RWPE2 (cell line): ENCODE data around the gene MAP2K3.
A peak's percentile ranks its signal among the peaks of the same experiment; 100 is the strongest.

ENCODE experiments used
- ATAC-seq: fragments of 200-7000 bp; cut with Tn5 transposase; 3 replicates; pipeline ENCODE4 v1.9.1; 2021; ENCODE audit warnings: low read depth
- DNase-seq: peaks from one replicate; pipeline ENCODE4 v3.0.0-alpha.2; 2020; ENCODE audit warnings: low spot score
- H3K27ac ChIP-seq: fragments of 450-650 bp; 2 replicates; pipeline ENCODE4 v1.5.1; 2017; ENCODE audit warnings: mild to moderate bottlenecking; ENCODE audit not compliant: poor library complexity, severe bottlenecking
- H3K27me3 ChIP-seq: fragments of 250-450 bp; sonication (Bioruptor Pico); 2 replicates; pipeline ENCODE4 v1.5.1; 2021; ENCODE audit warnings: mild to moderate bottlenecking, moderate library complexity; ENCODE audit not compliant: insufficient read depth, poor library complexity, severe bottlenecking
- H3K36me3 ChIP-seq: fragments of 250-450 bp; sonication (Bioruptor Pico); 2 replicates; pipeline ENCODE4 v1.5.1; 2020; ENCODE audit warnings: low read depth, mild to moderate bottlenecking, moderate library complexity
- H3K4me1 ChIP-seq: fragments of 250-450 bp; sonication (Bioruptor Pico); 2 replicates; pipeline ENCODE4 v1.5.1; 2021; ENCODE audit warnings: mild to moderate bottlenecking, moderate library complexity; ENCODE audit not compliant: insufficient read depth, poor library complexity, severe bottlenecking
- H3K4me3 ChIP-seq: fragments of 250-450 bp; sonication (Bioruptor Pico); 2 replicates; pipeline ENCODE4 v1.5.1; 2021; ENCODE audit warnings: mild to moderate bottlenecking, moderate library complexity; ENCODE audit not compliant: severe bottlenecking
- H3K9me3 ChIP-seq: fragments of 250-450 bp; sonication (Bioruptor Pico); 2 replicates; pipeline ENCODE4 v1.5.1; 2021; ENCODE audit warnings: mild to moderate bottlenecking, moderate library complexity; ENCODE audit not compliant: severe bottlenecking
- TF ChIP-seq, protein P1 (sequence below): fragments of 450-650 bp; IDR thresholded peaks from one replicate; pipeline ENCODE4 v1.5.1; 2017; ENCODE audit warnings: mild to moderate bottlenecking, moderate library complexity; ENCODE audit not compliant: poor library complexity, severe bottlenecking

The MAP2K3 gene

DNA sequence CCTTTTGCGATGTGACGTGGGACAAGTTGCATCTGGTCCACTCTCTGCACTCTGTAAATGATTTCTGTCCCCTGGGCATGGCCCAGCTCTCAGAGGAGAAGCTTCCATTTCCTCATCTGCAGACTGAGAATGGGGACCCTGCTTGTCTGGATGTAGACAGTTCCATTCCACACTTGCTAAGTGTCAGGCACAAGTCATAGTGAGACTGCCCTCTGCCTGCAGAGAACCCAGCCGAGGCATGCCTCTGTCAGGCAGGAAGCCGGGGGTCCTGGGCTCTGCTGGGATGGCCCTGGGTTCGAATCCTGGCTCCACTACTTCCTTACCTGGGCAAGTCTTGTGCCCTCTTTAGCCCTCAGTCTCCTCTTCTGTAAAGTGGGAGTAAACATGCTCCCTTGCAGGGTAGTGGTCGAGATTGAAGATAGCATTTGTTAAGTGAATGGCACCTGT lies 4.1 kb downstream of the MAP2K3 start:
- peak overlapping the region; percentile 1 for H3K4me3 ChIP-seq

DNA sequence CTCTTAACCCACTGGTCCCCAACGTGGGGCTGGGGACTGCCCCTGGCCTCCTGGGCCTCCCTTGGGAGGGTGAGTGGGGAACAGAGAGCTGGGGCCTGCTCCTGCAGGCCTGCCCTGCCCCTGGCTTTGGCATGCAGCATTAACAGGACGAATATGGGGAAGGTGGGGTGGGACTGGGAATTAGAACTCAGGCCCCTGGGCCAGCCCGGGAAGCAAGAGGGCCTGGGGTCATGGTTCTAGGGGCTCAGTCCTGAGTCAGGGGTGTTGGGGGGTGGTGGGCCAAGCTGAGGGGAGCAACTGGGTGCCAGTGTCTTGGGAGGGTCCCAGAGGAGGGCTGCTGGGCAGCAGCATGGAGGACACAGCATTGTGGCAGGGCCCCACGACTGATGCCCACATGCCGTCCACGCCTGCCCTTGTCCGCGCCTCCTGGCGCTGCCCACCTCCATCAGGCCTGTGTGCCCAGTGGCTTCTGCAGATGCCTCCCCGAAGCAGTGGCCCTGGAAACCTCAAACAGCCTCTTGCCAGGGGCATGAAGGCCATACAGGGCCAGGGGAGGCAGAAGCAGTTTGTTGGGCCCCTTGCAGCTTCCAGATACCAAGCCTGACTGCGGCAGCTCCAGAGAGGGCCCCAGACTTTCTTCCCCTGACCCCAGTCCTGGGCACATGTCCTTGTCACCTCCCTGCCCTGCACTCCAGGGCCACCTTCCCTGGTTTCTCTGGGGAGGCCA lies 4.8 kb downstream of the MAP2K3 start:
- TF ChIP-seq, protein P1, sequence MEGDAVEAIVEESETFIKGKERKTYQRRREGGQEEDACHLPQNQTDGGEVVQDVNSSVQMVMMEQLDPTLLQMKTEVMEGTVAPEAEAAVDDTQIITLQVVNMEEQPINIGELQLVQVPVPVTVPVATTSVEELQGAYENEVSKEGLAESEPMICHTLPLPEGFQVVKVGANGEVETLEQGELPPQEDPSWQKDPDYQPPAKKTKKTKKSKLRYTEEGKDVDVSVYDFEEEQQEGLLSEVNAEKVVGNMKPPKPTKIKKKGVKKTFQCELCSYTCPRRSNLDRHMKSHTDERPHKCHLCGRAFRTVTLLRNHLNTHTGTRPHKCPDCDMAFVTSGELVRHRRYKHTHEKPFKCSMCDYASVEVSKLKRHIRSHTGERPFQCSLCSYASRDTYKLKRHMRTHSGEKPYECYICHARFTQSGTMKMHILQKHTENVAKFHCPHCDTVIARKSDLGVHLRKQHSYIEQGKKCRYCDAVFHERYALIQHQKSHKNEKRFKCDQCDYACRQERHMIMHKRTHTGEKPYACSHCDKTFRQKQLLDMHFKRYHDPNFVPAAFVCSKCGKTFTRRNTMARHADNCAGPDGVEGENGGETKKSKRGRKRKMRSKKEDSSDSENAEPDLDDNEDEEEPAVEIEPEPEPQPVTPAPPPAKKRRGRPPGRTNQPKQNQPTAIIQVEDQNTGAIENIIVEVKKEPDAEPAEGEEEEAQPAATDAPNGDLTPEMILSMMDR, result no peak
- ATAC-seq, result no peak
- Histone ChIP-seq H3K27me3 (no peaks in the 10 kb centered on the region), H3K36me3 (peaks cover 18% of the 10 kb centered on the region), H3K4me3 (no peak overlapping the region), H3K9me3 (no peaks in the 10 kb centered on the region), H3K4me1 (peaks cover 23% of the 10 kb centered on the region), H3K27ac (peak overlapping the region; percentile 93)
- no peak for DNase-seq

More for the DNA sequence above, 4.1 kb downstream of the MAP2K3 start:
- no peaks in the 10 kb centered on the region for H3K9me3 ChIP-seq
- TF ChIP-seq, protein P1, result no peak
- H3K27me3 ChIP-seq, result no peaks in the 10 kb centered on the region
- peaks cover 23% of the 10 kb centered on the region for H3K4me1 ChIP-seq
- DNase-seq, result no peak
- ATAC-seq, result no peak
- peaks cover 18% of the 10 kb centered on the region for H3K36me3 ChIP-seq
- H3K27ac ChIP-seq, result peak overlapping the region; percentile 93

DNA sequence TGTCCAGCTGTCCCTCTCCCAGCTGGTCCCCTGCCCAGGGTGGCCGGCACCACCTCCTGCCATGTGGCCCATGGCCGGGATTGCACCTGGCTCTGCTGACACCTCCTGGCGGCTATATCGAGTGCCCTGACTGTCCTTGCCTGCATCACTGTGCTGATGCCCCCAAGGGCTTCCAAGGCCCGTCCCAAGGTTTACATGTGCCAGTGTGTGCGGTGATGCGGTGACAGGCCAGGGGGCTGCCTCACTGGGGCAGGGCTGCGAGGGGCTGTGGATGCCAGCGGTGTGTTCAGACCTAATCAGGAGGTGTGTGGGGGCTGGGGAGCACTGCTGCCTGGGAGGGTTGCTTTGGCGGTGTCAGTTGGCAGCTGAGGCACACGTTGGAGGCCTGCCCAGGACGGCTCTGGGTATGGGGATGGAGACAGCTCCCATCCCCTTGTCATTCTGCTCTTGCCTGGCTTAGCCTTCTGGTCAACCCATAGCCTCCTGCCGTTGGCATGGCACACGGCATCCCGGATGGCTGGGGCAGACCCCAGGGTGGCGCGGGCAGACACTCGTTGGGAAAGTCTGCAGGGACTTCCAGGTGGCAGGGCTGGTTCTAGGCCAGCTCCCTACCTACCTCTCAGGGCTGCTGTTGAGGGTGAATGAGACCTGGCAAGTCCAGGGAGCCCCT lies 5.5 kb downstream of the MAP2K3 start:
- ATAC-seq (no peak), DNase-seq (no peak)
- peak overlapping the region; percentile 93 for H3K27ac ChIP-seq
- H3K36me3 ChIP-seq, result peaks cover 18% of the 10 kb centered on the region
- H3K4me1 ChIP-seq, result peaks cover 23% of the 10 kb centered on the region
- TF ChIP-seq, protein P1, result no peak
- H3K9me3 ChIP-seq, result no peaks in the 10 kb centered on the region
- H3K27me3 ChIP-seq, result no peaks in the 10 kb centered on the region
- H3K4me3 ChIP-seq, result no peak overlapping the region

DNA sequence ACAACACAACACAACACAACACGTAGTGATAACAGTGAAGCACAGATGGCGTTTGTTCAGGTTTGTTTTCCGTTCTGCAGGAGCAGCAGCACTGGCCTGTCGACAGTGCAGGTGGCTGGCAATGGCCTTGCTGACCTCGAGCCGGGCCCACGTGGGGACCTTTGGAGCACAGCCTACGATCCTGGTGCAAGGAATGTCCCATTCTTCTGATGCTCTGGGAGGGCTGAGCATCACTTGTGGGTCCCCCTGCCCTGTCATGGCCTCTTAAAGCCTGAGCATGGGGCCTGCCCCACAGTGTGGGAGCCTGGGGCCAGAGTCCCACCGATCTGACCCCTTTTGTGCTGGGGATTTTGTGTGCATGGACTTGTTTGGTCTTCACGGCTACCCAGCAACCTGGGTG lies 6.8 kb downstream of the MAP2K3 start:
- DNase-seq (no peak), ATAC-seq (no peak)
- H3K36me3 ChIP-seq, result peaks cover 18% of the 10 kb centered on the region
- H3K9me3 ChIP-seq, result no peaks in the 10 kb centered on the region
- H3K27ac ChIP-seq, result no peak overlapping the region
- no peak overlapping the region for H3K4me3 ChIP-seq
- peaks cover 23% of the 10 kb centered on the region for H3K4me1 ChIP-seq
- H3K27me3 ChIP-seq, result no peaks in the 10 kb centered on the region
- TF ChIP-seq, protein P1, result no peak

DNA sequence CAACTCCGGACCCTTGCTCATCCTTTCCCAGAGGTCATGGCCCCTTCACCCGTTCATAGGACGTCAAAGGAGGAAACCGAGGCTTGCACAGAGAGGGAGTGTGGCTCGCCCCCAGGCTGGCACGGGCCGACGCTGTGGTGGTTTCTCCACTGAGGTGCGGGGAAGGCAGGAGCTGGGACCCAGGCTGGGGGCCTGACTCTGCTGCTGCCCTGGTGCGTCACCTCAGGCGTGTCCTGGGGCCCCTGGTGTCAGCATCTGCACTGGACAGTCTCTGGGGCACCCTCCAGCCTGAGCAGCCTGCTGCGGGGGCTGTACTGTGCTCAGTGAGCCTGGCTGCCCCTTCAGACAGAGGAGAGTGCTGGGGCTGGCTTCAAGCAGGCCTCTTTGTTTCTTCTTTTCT lies 7.4 kb downstream of the MAP2K3 start:
- Histone ChIP-seq H3K4me1 (peaks cover 20% of the 10 kb centered on the region), H3K36me3 (peaks cover 18% of the 10 kb centered on the region)

More for the DNA sequence above, 7.4 kb downstream of the MAP2K3 start:
- Histone ChIP-seq H3K27me3 (no peaks in the 10 kb centered on the region), H3K4me3 (no peak overlapping the region), H3K9me3 (no peaks in the 10 kb centered on the region), H3K27ac (no peak overlapping the region)
- ATAC-seq (no peak), DNase-seq (no peak)
- TF ChIP-seq, protein P1, result no peak
